ENCODE results near the gene RBM45.

Gene RBM45

DNA sequence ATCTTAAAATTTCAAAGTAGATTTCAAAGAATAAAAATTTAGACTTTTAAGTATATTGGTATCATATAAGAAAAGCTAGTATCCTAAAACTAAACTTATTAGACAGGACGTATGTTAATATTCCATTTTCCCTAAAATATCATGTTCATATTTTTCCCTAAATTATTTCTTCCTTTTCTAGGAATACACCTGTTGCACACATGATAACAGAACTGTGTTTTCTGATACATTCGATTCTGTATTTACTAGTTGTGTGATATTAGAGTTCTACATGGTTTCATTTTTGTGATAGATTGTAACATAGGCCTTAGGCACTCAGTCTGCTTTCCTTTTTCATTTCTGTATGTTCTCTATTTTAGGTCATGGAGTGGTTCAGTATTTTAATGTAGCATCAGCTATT lies 10.9 kb downstream of the RBM45 start:
- TF ChIP-seq, protein P1, sequence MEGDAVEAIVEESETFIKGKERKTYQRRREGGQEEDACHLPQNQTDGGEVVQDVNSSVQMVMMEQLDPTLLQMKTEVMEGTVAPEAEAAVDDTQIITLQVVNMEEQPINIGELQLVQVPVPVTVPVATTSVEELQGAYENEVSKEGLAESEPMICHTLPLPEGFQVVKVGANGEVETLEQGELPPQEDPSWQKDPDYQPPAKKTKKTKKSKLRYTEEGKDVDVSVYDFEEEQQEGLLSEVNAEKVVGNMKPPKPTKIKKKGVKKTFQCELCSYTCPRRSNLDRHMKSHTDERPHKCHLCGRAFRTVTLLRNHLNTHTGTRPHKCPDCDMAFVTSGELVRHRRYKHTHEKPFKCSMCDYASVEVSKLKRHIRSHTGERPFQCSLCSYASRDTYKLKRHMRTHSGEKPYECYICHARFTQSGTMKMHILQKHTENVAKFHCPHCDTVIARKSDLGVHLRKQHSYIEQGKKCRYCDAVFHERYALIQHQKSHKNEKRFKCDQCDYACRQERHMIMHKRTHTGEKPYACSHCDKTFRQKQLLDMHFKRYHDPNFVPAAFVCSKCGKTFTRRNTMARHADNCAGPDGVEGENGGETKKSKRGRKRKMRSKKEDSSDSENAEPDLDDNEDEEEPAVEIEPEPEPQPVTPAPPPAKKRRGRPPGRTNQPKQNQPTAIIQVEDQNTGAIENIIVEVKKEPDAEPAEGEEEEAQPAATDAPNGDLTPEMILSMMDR (IDR thresholded peaks at IDR 0.05; ENCODE audit: control insufficient read depth, extremely low read depth, insufficient read depth): no peak
- no peak overlapping the region for H3K4me3 ChIP-seq (ENCODE audit: low read depth, low read length)
- no peak for DNase-seq (ENCODE audit: low read depth)

DNA sequence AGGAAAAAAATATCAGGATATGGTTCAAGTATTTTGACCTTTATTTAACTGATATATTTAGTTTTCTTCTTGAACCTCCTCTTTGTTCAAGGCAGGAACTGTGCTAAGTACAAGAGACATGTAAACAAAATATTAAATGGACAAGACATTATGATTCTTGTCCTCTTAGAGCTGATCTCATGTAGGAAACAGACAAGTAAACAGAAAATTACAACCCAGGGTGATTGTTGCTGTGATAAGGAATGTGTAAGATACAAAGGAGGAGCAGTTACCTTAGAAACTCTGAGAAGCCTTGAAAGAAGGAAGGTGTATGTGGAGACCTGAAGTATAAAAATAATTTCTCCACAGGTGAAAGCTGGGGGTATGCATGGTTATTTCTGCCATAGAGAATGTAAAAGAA lies 12.9 kb downstream of the RBM45 start:
- H3K4me3 ChIP-seq (ENCODE audit: low read depth, low read length): no peak overlapping the region
- TF ChIP-seq, protein P1 (IDR thresholded peaks at IDR 0.05; ENCODE audit: control insufficient read depth, extremely low read depth, insufficient read depth): no peak
- DNase-seq (ENCODE audit: low read depth): peak; percentile 77

DNA sequence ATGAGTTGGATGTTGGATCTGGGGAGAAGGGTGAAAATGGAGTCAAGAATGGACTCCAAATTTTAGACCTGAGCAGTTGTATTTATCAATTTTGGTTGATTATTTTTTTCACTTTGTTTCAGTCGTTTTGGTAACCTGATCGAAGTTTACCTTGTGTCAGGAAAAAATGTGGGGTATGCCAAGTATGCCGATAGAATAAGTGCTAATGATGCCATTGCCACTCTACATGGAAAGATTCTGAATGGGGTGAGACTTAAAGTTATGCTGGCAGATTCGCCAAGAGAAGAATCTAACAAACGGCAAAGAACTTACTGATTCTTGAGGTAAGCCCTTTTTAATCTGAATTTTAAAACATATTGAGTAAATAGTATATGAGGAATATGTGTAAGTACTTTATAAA lies 13.6 kb downstream of the RBM45 start:
- H3K4me3 ChIP-seq (ENCODE audit: low read depth, low read length): no peak overlapping the region
- DNase-seq (ENCODE audit: low read depth): no peak
- TF ChIP-seq, protein P1 (IDR thresholded peaks at IDR 0.05; ENCODE audit: control insufficient read depth, extremely low read depth, insufficient read depth): no peak

DNA sequence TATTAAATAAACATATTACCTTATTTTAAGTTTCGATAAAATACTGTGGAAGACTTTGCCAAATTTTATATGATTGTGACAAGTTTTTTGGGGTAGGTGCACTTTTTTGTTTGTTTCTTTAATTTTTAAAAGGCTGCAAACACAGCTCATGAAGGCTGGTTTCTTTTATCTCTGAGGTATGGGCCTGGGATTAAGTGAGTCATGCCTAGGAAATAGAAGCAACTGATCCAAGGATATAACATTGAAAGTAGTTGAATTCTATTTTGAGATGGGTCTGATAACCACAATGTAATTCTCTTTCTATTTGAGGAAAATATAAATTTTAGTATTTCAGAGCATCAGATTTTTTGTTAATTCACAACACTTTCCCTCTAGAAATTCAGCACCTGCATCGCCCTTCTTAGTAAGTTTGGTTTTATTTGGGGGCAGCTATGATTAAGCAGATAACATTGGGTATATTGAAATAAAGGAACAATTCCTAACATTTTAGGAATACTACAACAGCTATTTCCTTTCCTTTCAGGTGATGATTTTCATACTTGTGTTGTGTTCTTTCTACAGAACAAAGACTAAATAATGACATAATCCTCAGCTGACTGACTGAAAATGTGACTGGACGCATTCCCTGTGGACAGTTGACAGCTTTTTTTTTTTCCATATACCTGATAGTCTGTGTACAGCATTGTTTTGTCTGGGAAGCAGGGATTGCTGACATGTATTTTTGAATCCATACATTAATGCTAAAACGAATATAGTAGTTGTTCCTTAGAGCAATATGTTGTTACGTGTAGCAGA lies 16.8 kb downstream of the RBM45 start:
- H3K4me3 ChIP-seq (ENCODE audit: low read depth, low read length): no peak overlapping the region
- TF ChIP-seq, protein P1 (IDR thresholded peaks at IDR 0.05; ENCODE audit: control insufficient read depth, extremely low read depth, insufficient read depth): no peak

DNA sequence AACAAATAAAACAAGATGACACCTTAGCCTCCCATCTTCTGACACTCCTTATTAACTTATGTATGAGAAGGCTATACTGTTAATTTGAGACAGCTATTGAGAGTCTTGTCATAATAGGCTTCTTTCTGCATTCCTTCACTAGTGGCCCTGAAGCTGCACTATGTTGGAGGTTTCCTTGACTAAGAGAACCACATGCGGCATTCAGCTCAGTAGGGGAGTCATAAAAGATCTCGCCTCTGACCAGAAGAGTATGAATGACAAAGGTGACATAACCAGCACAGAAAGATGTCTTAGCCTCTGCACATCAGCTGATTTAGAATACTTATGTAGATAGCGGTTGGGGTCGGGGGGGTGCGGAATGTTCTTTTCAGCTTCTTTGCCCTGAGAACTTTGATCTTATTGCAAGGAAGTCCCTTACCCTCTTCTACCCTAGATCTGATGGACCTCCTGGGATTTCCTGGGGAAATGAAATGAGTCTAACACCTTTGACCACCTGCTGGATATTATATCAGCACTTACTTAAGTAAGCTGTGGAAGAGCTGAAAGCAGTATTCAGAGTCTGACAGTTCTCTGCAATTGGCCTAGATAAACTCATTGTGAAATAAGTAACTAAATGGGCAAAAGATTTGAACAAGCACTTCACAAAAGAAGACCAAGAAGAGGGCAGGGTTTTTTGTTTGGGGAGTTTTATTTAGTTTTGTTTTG lies 24.2 kb downstream of the RBM45 start:
- TF ChIP-seq, protein P1 (IDR thresholded peaks at IDR 0.05; ENCODE audit: control insufficient read depth, extremely low read depth, insufficient read depth): no peak
- no peak overlapping the region for H3K4me3 ChIP-seq (ENCODE audit: low read depth, low read length)
- DNase-seq (ENCODE audit: low read depth): no peak

More for the DNA sequence above, 16.8 kb downstream of the RBM45 start:
- no peak for DNase-seq (ENCODE audit: low read depth)

DNA sequence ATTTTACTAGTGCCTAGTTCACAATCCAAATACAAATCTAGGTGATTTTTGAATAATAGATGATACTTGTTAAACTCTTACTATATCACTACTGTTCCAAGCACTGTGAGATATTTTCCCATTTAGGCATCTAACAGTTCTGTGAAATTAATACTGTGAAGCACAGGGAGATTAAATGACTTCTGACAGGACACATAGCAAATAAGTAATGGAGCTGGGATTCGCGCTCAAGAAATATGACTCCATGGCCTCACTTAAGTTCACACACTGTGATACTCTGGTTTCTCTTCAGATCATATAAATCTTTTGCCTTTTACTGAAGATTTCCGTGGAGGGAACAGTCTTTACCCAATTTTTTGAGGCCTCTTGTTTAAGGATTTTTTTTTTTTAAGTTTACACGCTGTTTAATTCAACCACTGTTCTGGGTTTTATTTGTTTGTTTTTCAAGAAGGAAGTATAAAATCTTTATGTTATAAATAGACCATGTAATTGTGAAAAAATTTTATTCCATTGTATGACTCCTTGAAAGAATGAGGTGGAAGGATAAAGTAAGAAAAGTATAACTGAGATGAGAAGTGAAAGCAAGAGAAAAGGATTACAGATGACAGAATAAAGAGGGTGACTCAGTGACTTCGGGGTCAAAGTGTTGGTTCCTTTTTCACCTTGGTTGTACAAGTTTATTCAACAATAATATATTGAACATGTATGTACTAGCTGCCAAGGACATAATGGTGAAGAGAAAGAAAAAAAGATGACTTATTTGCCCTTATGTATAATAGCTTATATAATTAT lies 30.2 kb downstream of the RBM45 start:
- no peak for DNase-seq (ENCODE audit: low read depth)
- no peak overlapping the region for H3K4me3 ChIP-seq (ENCODE audit: low read depth, low read length)
- TF ChIP-seq, protein P1 (IDR thresholded peaks at IDR 0.05; ENCODE audit: control insufficient read depth, extremely low read depth, insufficient read depth): no peak

Data from LNCaP clone FGC (cell line).